Retinal pigment epithelial cell (primary cell): Measurements from ENCODE around the gene GPHB5.

ENCODE experiments used
- DNase-seq: peaks from one replicate; pipeline ENCODE4 v3.0.0-alpha.2; 2010; ENCODE audit warnings: low read depth
- H3K4me3 ChIP-seq: 2 replicates; pipeline ENCODE4 v1.5.1; 2011; ENCODE audit warnings: mild to moderate bottlenecking, low read length, control low read depth, moderate library complexity
- CTCF ChIP-seq: conservative IDR thresholded peaks from 2 replicates; pipeline ENCODE4 v1.5.1; 2011; ENCODE audit warnings: low read depth, low read length, control low read depth, inconsistent platforms

The GPHB5 gene

GRCh38 chr14:63318835-63319234 is at the start of gene GPHB5:
GPHB5 (minus strand) TSS chr14:63318935; CDS start chr14:63317849, 1,086 bp downstream.
- DNase-seq = no peak
- no peak within 1 kb of the TSS for H3K4me3 ChIP-seq
- TF ChIP-seq CTCF = no peak

- no peak overlapping the region for H3K4me3 ChIP-seq
- peak; percentile 14 for TF ChIP-seq CTCF
- DNase-seq = no peak
Measured at GRCh38 chr14:63367742-63368364, 49.1 kb upstream of the GPHB5 start.

GRCh38 chr14:63362389-63362819 is 43.7 kb upstream of the GPHB5 start:
- no peak overlapping the region for H3K4me3 ChIP-seq
- TF ChIP-seq CTCF = no peak
- DNase-seq = no peak

- no peak for TF ChIP-seq CTCF
- no peak for DNase-seq
Measured at GRCh38 chr14:63361790-63362189, 43.1 kb upstream of the GPHB5 start.

GRCh38 chr14:63357841-63358240 is 39.1 kb upstream of the GPHB5 start:
- DNase-seq = no peak
- no peak for TF ChIP-seq CTCF
- H3K4me3 ChIP-seq = no peak overlapping the region

More at GRCh38 chr14:63361790-63362189, 43.1 kb upstream of the GPHB5 start:
- H3K4me3 ChIP-seq = no peak overlapping the region

- no peak for TF ChIP-seq CTCF
- no peak for DNase-seq
- H3K4me3 ChIP-seq = no peak overlapping the region
Measured at GRCh38 chr14:63345826-63346225, 27.1 kb upstream of the GPHB5 start.

- no peak overlapping the region for H3K4me3 ChIP-seq
- DNase-seq = no peak
- TF ChIP-seq CTCF = no peak
Measured at GRCh38 chr14:63344336-63344735, 25.6 kb upstream of the GPHB5 start.
